ENCODE data around the gene ASPA.

GRCh38 chr17:3549610-3550162 is 73.9 kb downstream of the ASPA start:
- TF ChIP-seq EZH2 (IDR thresholded peaks at IDR 0.05; ENCODE audit: low read length, missing control alignments) (no peak), CTCF (conservative IDR thresholded peaks at IDR 0.05 in 1 of 2, IDR thresholded peaks at IDR 0.05 in 1 of 2; ENCODE audit: low read depth in 1 of 2, low read length in 2 of 2) (no peak)
